SU-DHL-6 (cell line): Measurements from ENCODE around the gene KSR1.
A peak's percentile ranks its signal among the peaks of the same experiment; 100 is the strongest.

Experiments used
- H2AFZ ChIP-seq: fragments of 200-600 bp; sonication (generic); 2 replicates; pipeline ENCODE4 v1.6.1; 2014; ENCODE audit warnings: low read depth, mild to moderate bottlenecking, moderate library complexity, mixed read lengths, antibody characterized with exemption, low read length; ENCODE audit not compliant: severe bottlenecking
- H3F3A ChIP-seq: fragments of 200-600 bp; shearing (Covaris generic); 2 replicates; pipeline ENCODE4 v1.6.0; 2016; ENCODE audit warnings: antibody characterized with exemption, mild to moderate bottlenecking; ENCODE audit not compliant: insufficient read depth
- H3K27ac ChIP-seq: fragments of 200-600 bp; sonication (generic); 2 replicates; pipeline ENCODE4 v1.5.1; 2016; ENCODE audit warnings: low read depth, mild to moderate bottlenecking, low read length, moderate library complexity, mixed read lengths
- H3K27me3 ChIP-seq: fragments of 200-600 bp; sonication (generic), shearing (Covaris generic); 2 replicates; pipeline ENCODE4 v1.6.0; 2014; ENCODE audit warnings: mild to moderate bottlenecking, low read length
- H3K36me3 ChIP-seq: fragments of 200-600 bp; sonication (generic); 2 replicates; pipeline ENCODE4 v1.6.1; 2014; ENCODE audit warnings: mild to moderate bottlenecking, low read length, mixed read lengths
- H3K4me2 ChIP-seq: fragments of 300-600, 200-600 bp; shearing (Covaris generic), sonication (generic); 2 replicates; pipeline ENCODE4 v1.6.0; 2014; ENCODE audit warnings: low read length, low read depth, mild to moderate bottlenecking; ENCODE audit not compliant: poor library complexity, severe bottlenecking
- H3K4me3 ChIP-seq: fragments of 200-600 bp; sonication (generic); 2 replicates; pipeline ENCODE4 v1.5.1; 2014; ENCODE audit warnings: antibody characterized with exemption, low read length, mild to moderate bottlenecking, mixed read lengths; ENCODE audit not compliant: insufficient read depth, poor library complexity, severe bottlenecking
- H3K79me2 ChIP-seq: fragments of 200-600 bp; sonication (generic); 2 replicates; pipeline ENCODE4 v1.6.1; 2014; ENCODE audit warnings: mild to moderate bottlenecking, low read length, moderate library complexity; ENCODE audit not compliant: insufficient read depth
- H3K9ac ChIP-seq: fragments of 200-600 bp; sonication (generic); 2 replicates; pipeline ENCODE4 v1.7.0; 2014; ENCODE audit warnings: mild to moderate bottlenecking, low read length
- H3K9me2 ChIP-seq: fragments of 200-600 bp; sonication (generic); replicated peaks from 2 replicates; pipeline ENCODE4 v1.6.1; 2014; ENCODE audit warnings: low read length; ENCODE audit not compliant: insufficient read depth
- H3K9me3 ChIP-seq: fragments of 200-600 bp; sonication (generic); 2 replicates; pipeline ENCODE4 v1.6.1; 2014; ENCODE audit warnings: low read length, mixed read lengths; ENCODE audit not compliant: insufficient read depth
- H4K20me1 ChIP-seq: fragments of 200-600 bp; sonication (generic); 2 replicates; pipeline ENCODE4 v1.6.1; 2014; ENCODE audit warnings: low read depth, mild to moderate bottlenecking, antibody characterized with exemption, low read length, moderate library complexity, mixed read lengths
- EZH2phosphoT487 ChIP-seq: fragments of 200-600 bp; sonication (generic), shearing (Covaris generic); conservative IDR thresholded peaks from 2 replicates; pipeline ENCODE4 v1.6.1; 2018; ENCODE audit warnings: mild to moderate bottlenecking, antibody characterized with exemption, low read length, moderate library complexity, mixed read lengths
- TF ChIP-seq, protein P1 (sequence below): fragments of 200-600 bp; sonication (generic); IDR thresholded peaks from one replicate; pipeline ENCODE4 v1.5.1; 2017; ENCODE audit warnings: antibody characterized with exemption, mild to moderate bottlenecking, low read length, moderate library complexity; ENCODE audit not compliant: insufficient read depth, poor library complexity, severe bottlenecking

The KSR1 gene

GRCh38 chr17:27457360-27457715, 1.1 kb downstream of the KSR1 start:
- H4K20me1 ChIP-seq, result no peaks in the 10 kb centered on the region
- no peaks in the 10 kb centered on the region for H3K36me3 ChIP-seq
- TF ChIP-seq, protein P1, sequence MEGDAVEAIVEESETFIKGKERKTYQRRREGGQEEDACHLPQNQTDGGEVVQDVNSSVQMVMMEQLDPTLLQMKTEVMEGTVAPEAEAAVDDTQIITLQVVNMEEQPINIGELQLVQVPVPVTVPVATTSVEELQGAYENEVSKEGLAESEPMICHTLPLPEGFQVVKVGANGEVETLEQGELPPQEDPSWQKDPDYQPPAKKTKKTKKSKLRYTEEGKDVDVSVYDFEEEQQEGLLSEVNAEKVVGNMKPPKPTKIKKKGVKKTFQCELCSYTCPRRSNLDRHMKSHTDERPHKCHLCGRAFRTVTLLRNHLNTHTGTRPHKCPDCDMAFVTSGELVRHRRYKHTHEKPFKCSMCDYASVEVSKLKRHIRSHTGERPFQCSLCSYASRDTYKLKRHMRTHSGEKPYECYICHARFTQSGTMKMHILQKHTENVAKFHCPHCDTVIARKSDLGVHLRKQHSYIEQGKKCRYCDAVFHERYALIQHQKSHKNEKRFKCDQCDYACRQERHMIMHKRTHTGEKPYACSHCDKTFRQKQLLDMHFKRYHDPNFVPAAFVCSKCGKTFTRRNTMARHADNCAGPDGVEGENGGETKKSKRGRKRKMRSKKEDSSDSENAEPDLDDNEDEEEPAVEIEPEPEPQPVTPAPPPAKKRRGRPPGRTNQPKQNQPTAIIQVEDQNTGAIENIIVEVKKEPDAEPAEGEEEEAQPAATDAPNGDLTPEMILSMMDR, result no peak
- TF ChIP-seq EZH2phosphoT487, result no peak
- H3K27ac ChIP-seq, result no peak overlapping the region
- H3K79me2 ChIP-seq, result no peaks in the 10 kb centered on the region
- no peak overlapping the region for H2AFZ ChIP-seq
- H3K9me2 ChIP-seq, result no peaks in the 10 kb centered on the region
- peaks cover 7% of the 10 kb centered on the region; the same call in 1 of the 2 replicates for H3F3A ChIP-seq
- H3K9me3 ChIP-seq, result no peaks in the 10 kb centered on the region
- no peak overlapping the region for H3K4me3 ChIP-seq
- H3K4me2 ChIP-seq, result peak overlapping the region; percentile 50
- H3K27me3 ChIP-seq, result no peaks in the 10 kb centered on the region
- no peak overlapping the region for H3K9ac ChIP-seq

GRCh38 chr17:27457731-27458523, 1.7 kb downstream of the KSR1 start:
- no peak for TF ChIP-seq EZH2phosphoT487
- TF ChIP-seq, protein P1, result no peak
- Histone ChIP-seq H3K27me3 (no peaks in the 10 kb centered on the region), H3K36me3 (no peaks in the 10 kb centered on the region), H3K9me2 (no peaks in the 10 kb centered on the region), H3K79me2 (no peaks in the 10 kb centered on the region), H3K4me3 (no peak overlapping the region), H3K9me3 (no peaks in the 10 kb centered on the region), H2AFZ (no peak overlapping the region), H4K20me1 (no peaks in the 10 kb centered on the region), H3K9ac (no peak overlapping the region), H3F3A (peaks cover 7% of the 10 kb centered on the region; the same call in 1 of the 2 replicates), H3K4me2 (no peak overlapping the region), H3K27ac (no peak overlapping the region)

DNA sequence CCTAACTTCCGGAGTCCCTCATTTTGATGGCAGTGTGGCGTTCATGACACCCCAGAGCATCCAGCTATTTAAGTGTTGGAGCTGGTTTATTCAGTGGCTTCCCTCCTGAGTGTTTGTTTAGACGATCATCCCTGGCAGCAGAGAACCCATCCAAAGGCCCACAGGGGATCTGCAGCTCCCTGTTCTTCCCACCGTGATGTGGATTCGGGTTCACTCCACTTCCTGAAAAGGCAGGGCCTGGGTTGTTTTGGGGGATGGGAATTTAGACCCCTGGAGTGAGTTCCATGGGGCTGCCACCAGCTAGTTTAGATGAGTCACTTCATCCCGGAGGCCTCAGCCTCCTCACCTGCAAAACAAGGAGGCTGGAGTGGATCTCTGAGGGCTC, 2.3 kb downstream of the KSR1 start:
- Histone ChIP-seq H3K9ac (no peak overlapping the region), H3K36me3 (no peaks in the 10 kb centered on the region), H4K20me1 (no peaks in the 10 kb centered on the region), H3K4me2 (no peak overlapping the region), H3K79me2 (no peaks in the 10 kb centered on the region), H3F3A (peaks cover 7% of the 10 kb centered on the region; the same call in 1 of the 2 replicates), H3K27ac (no peak overlapping the region), H2AFZ (no peak overlapping the region), H3K4me3 (no peak overlapping the region), H3K9me3 (no peaks in the 10 kb centered on the region), H3K27me3 (no peaks in the 10 kb centered on the region), H3K9me2 (no peaks in the 10 kb centered on the region)
- TF ChIP-seq, protein P1, result no peak
- no peak for TF ChIP-seq EZH2phosphoT487
